Sciatic nerve (tissue), 2 donors: ENCODE measurements around the gene SLC13A2. TPM values are rescaled to one million over a fixed set of nuclear protein-coding genes. Genes with fewer than 3 reads are reported as not detected.

Source experiments
- ATAC-seq: fragments of 200-7000 bp; cut with Tn5 transposase; one replicate; pipeline ENCODE4 v1.9.1; 2020; ENCODE audit warnings: mild to moderate bottlenecking, moderate library complexity
- DNase-seq: peaks from one replicate; pipeline ENCODE4 v3.0.0-alpha.2; 2020; ENCODE audit warnings: low spot score
- intact Hi-C: fragments of 100-400 bp; cut with DNase I; formaldehyde crosslinking; loops from one replicate; pipeline ENCODE4 v1.14.2; 2022
- total RNA-seq: library from RNA; stranded (reverse); fragmentation: NEBNext Ultra II Directional; extraction: Animal tissue kit (Norgen Biotek cat#: 25700); gene quantifications from one replicate; pipeline ENCODE4 v1.2.1, GENCODE V29; 2021
- donor health status: DM: no; HTN: no; CAD: no.
- donor health status: DM: no; HTN: no; CAD: no.

SLC13A2 gene
- total RNA-seq, 1 donor from 2014 or later: not detected

GRCh38 chr17:28488533-28489276 lies 15.3 kb downstream of the SLC13A2 start:
- intact Hi-C loops: no loop called here
- DNase-seq (no peak), ATAC-seq (no peak)

GRCh38 chr17:28491286-28491685 lies 17.8 kb downstream of the SLC13A2 start:
- no peak for DNase-seq
- intact Hi-C loops: no loop called here
- no peak for ATAC-seq

- intact Hi-C loops: no loop called here
- ATAC-seq (no peak), DNase-seq (no peak)
These were observed 18.4 kb downstream of the SLC13A2 start for GRCh38 chr17:28491860-28492259.

GRCh38 chr17:28492352-28493310 lies 19.2 kb downstream of the SLC13A2 start:
- DNase-seq (no peak), ATAC-seq (no peak)
- intact Hi-C loops: no loop called here

GRCh38 chr17:28493460-28493859 lies 20.0 kb downstream of the SLC13A2 start:
- DNase-seq (no peak), ATAC-seq (no peak)
- intact Hi-C loops: no loop called here

GRCh38 chr17:28494445-28495188 lies 21.2 kb downstream of the SLC13A2 start:
- DNase-seq: peak; percentile 79
- intact Hi-C loops: no loop called here
- ATAC-seq: peak; percentile 69

GRCh38 chr17:28495635-28496034 lies 22.2 kb downstream of the SLC13A2 start:
- intact Hi-C loops: no loop called here
- no peak for ATAC-seq
- DNase-seq: no peak

- ATAC-seq (no peak), DNase-seq (no peak)
- intact Hi-C loops: no loop called here
These were observed 24.5 kb downstream of the SLC13A2 start for GRCh38 chr17:28497931-28498330.

GRCh38 chr17:28498652-28499363 lies 25.4 kb downstream of the SLC13A2 start:
- intact Hi-C loops: no loop called here
- DNase-seq (no peak), ATAC-seq (no peak)

GRCh38 chr17:28499364-28499664 lies 25.9 kb downstream of the SLC13A2 start:
- ATAC-seq (no peak), DNase-seq (no peak)
- intact Hi-C loops: no loop called here

GRCh38 chr17:28499684-28500357 lies 26.4 kb downstream of the SLC13A2 start:
- DNase-seq: no peak
- intact Hi-C loops: loop anchor here (10.0 kb wide), 1 partner anchor 115 kb away; the partner anchor contains the start of gene RSKR
- ATAC-seq: no peak

GRCh38 chr17:28500712-28501379 lies 27.4 kb downstream of the SLC13A2 start:
- DNase-seq (no peak), ATAC-seq (no peak)
- intact Hi-C loops: loop anchor here (10.0 kb wide), 1 partner anchor 114 kb away; the partner anchor contains the start of gene RSKR

GRCh38 chr17:28501421-28502284 lies 28.2 kb downstream of the SLC13A2 start:
- no peak for ATAC-seq
- intact Hi-C loops: loop anchor here (10.0 kb wide), 1 partner anchor 113 kb away; the partner anchor contains the start of gene RSKR
- no peak for DNase-seq

- ATAC-seq: no peak
- intact Hi-C loops: loop anchor here (10.0 kb wide), 1 partner anchor 111 kb away; the partner anchor contains the start of gene RSKR
- DNase-seq: no peak
These were observed 30.0 kb downstream of the SLC13A2 start for GRCh38 chr17:28503420-28503819.

- intact Hi-C loops: loop anchor here (10.0 kb wide), 1 partner anchor 109 kb away; the partner anchor contains the start of gene RSKR
These were observed 32.7 kb downstream of the SLC13A2 start, which contains the start of gene FOXN1 for GRCh38 chr17:28505986-28506665. Gene FOXN1 (plus strand): TSS chr17:28506348. CDS start chr17:28523970, 17,622 bp downstream.

More at GRCh38 chr17:28505986-28506665, 32.7 kb downstream of the SLC13A2 start, which contains the start of gene FOXN1:
- DNase-seq: no peak
- no peak for ATAC-seq
